ENCODE results near the gene VPS4B. TPM values are rescaled to one million over a fixed set of nuclear protein-coding genes. Genes with fewer than 3 reads are reported as not detected.

Gene VPS4B
- total and polyA plus RNA-seq, 10 of the 15 experiments (the other 5 are each of a cell fraction or from before 2014, with no cell fraction given): 21.4 to 37.6 (median 29.8) TPM

- TF ChIP-seq ESRRA (IDR thresholded peaks at IDR 0.05; ENCODE audit: low read length) (0 out of 2 replicates have a peak, but pooled peaks have one; percentile 8), SUPT20H (IDR thresholded peaks at IDR 0.05; ENCODE audit: borderline replicate concordance, control insufficient read depth, low read depth, low read length) (no peak), CREB1 (IDR thresholded peaks at IDR 0.05; ENCODE audit: low read depth) (0 out of 2 replicates have a peak, but pooled peaks have one; percentile 66)
Measured at GRCh38 chr18:63367053-63367953, 55.0 kb downstream of the VPS4B start, which contains the start of gene KDSR (continued).

GRCh38 chr18:63366213-63367052, 55.8 kb downstream of the VPS4B start:
- Histone ChIP-seq H3K27me3 (replicated peaks in 1 of 2; ENCODE audit: control insufficient read depth in 2 of 2, insufficient read depth in 2 of 2, low read length in 1 of 2) (no peaks in the 10 kb centered on the region), H2AFZ (ENCODE audit: control insufficient read depth, low read depth, low read length) (peak overlapping the region; percentile 83), H3K9me3 (replicated peaks; ENCODE audit: control insufficient read depth, insufficient read depth, low read length) (no peaks in the 10 kb centered on the region; the same call in 1 of the 3 replicates), H3K4me1 (ENCODE audit: control insufficient read depth, insufficient read depth, low read length) (no peaks in the 10 kb centered on the region), H3K4me2 (ENCODE audit: control insufficient read depth, insufficient read depth) (peak overlapping the region; percentile 85), H3K27ac (ENCODE audit: control insufficient read depth, insufficient read depth) (peak overlapping the region; percentile 84), H3K4me3 (peak overlapping the region; percentile 93), H3K9ac (ENCODE audit: control insufficient read depth, insufficient read depth, low read length) (peak overlapping the region; percentile 77), H4K20me1 (ENCODE audit: control insufficient read depth, insufficient read depth) (no peaks in the 10 kb centered on the region), H3K36me3 (ENCODE audit: control insufficient read depth in 2 of 2, insufficient read depth in 2 of 2, low read length in 1 of 2) (peaks cover 0 to 1% of the 10 kb centered on the region in 2 experiments; a peak in 2 of 4 replicates), H3K79me2 (ENCODE audit: control insufficient read depth, insufficient read depth, low read length) (peaks cover 17% of the 10 kb centered on the region)
- ATAC-seq: peak; percentile 53
- intact Hi-C loops (cut with micrococcal nuclease; ENCODE audit: unreplicated experiment) (loop anchor here (1.0 kb wide), 1 partner anchor 56 kb away; the partner anchor contains the start of gene VPS4B), in situ Hi-C loops (cut with MboI) (no loop called here)
- POLR2A ChIA-PET: interaction anchor here (0.5 to 2.3 kb wide), 4 partner anchors 15 to 56 kb away, joined by 3 to 10 read pairs (median 4); partner anchors contain the start of gene VPS4B
- CTCF ChIA-PET: interaction anchor here (0.6 to 2.0 kb wide), 8 partner anchors 9 to 350 kb away, joined by 3 to 9 read pairs (median 4); no protein-coding TSS in a partner anchor
- DNase-seq (ENCODE audit: low read depth, low spot score): no peak
- no peak for FAIRE-seq
- TF ChIP-seq SRF (IDR thresholded peaks at IDR 0.05; ENCODE audit: low read depth in 2 of 2, low read length in 2 of 2): peak; percentile 26 to 50; a peak in 1 of 4 replicates
- TF ChIP-seq IKZF1 (conservative IDR thresholded peaks at IDR 0.05): peak; percentile 51
- TF ChIP-seq RUNX3 (IDR thresholded peaks at IDR 0.05; ENCODE audit: low read length): 0 out of 2 replicates have a peak, but pooled peaks have one; percentile 3
- TF ChIP-seq IKZF2 (IDR thresholded peaks at IDR 0.05): peak; percentile 42 to 43; a peak in 2 of 4 replicates
- TF ChIP-seq TAF1 (IDR thresholded peaks at IDR 0.05; ENCODE audit: borderline replicate concordance, low read depth, low read length): no peak
- TF ChIP-seq HDAC6 (IDR thresholded peaks at IDR 0.05; ENCODE audit: unreplicated experiment): peak; percentile 40
- peak; percentile 42 for TF ChIP-seq MYC (IDR thresholded peaks at IDR 0.05; ENCODE audit: insufficient read depth, insufficient read length, insufficient replicate concordance, low read length, severe bottlenecking)
- TF ChIP-seq RELB (IDR thresholded peaks at IDR 0.05; ENCODE audit: low read depth): peak; percentile 24; the same call in 1 of the 2 replicates
- TF ChIP-seq YY1 (IDR thresholded peaks at IDR 0.05; ENCODE audit: low read depth, low read length): 0 out of 2 replicates have a peak, but pooled peaks have one; percentile 1
- no peak for TF ChIP-seq NBN (IDR thresholded peaks at IDR 0.05)
- RAD21 ChIA-PET (ENCODE audit: unreplicated experiment): interaction anchor here (1.2 to 1.6 kb wide), 3 partner anchors 10 to 70 kb away, joined by 3 to 5 read pairs (median 4); partner anchors contain the start of gene VPS4B
- no TSS peak for BruUV-seq (replicated peaks)
- WGBS (ENCODE audit: insufficient coverage, insufficient replicate concordance, low lambda C conversion rate, missing lambda C conversion rate): under 1% methylated on average over 65 of the region's 65 CpGs
- SMC1A ChIA-PET (ENCODE audit: uncharacterized antibody, unreplicated experiment): interaction anchor here (0.6 to 1.8 kb wide), 15 partner anchors 10 to 839 kb away, joined by 3 to 10 read pairs (median 3); partner anchors contain the start of gene VPS4B

All from GM12878 (cell line).